Measurements from ENCODE around the gene PMM2.
"Not testable (repeated sequence)": the region's sequence is repeated elsewhere in the genome, so short reads cannot be mapped to it uniquely, and the experiment has no call there.

PMM2 gene

DNA sequence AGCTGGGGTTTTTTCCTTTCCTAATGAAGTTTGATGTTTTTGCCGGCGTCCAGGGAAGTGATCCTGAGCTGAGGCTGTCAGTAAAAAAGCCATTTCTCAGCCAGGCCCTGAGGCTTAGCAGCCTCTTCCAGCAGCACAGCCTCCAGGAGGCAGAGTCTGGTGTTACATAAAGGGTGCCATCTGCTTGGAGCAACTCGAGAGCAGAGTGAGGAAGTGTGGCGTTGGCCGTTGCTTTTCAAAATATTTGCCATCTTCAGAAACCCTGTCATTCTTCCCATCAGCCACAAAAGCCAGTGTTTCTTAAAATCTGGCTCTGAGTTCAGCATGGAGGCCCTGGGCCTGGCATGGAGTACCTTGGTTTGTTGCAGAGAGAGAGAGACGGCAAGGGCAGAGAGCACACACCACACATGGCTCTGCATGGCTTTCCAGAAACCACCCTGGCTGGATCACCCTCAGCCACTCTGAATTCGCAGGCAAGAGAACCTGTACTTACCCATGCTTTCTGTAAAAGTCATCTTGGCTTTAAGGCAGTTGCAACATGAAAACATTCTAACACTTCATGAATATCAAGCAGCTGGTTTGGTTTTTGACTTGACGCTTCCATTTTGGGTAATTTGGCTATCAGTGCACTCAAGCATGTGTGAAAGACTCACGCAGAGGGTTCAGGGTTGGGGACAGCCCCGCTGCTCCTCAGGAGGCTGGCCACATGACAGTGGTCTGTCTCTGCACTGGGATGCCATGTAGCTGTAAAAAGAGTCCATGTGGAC lies 21.0 kb downstream of the PMM2 start:
- DNase-seq (ENCODE audit: low read depth in 2 of 2), result no peak

DNA sequence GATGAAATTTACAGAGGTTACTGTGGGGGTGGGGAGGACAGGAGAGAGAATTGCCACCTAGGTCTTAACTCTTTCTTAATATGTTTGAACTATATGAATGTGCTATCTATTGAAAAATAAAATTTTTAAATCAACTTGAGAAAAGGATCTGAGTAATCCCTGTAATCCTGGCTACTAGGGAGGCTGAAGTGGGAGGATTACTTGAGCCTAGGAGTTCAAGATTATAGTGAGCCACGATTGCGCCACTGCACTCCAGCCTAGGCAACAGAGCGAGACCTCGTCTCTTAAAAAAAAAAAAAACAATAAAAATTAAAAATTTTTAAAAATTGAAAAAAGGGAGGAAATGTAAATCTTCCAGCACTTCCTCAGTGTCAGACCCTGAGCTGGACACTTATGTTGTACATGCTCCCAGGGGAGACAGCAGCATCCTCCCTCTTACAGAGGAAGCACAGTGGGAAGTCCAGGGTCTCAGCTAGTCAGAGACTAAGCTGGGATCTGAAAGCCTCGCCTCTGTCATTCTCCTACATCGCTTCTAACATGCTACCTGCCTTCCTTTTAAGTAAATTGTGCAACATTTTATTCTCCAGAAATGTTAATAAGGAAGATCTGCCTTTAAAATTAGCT lies 21.9 kb downstream of the PMM2 start:
- no peak for DNase-seq (ENCODE audit: low read depth in 2 of 2)

DNA sequence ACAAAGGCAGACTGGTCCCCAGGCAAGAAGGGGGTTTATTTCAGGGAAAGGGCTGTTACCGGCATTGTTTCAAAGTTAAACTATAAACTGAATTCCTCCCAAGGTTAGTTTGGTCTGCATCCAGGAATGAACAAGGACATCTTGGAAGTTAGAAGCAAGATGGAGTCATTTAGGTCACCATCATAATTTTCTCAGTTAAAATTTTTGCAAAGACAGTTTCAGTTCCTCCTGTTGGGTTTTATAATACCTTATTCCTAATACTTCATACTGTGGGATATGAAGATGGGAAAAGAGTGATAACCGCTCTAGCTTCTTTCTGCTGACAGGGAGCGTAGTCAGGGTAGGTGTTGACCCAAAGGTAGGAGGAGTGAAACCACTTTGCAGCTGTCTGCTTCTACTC lies 24.8 kb downstream of the PMM2 start:
- no peak for DNase-seq (ENCODE audit: low read depth in 2 of 2)

DNA sequence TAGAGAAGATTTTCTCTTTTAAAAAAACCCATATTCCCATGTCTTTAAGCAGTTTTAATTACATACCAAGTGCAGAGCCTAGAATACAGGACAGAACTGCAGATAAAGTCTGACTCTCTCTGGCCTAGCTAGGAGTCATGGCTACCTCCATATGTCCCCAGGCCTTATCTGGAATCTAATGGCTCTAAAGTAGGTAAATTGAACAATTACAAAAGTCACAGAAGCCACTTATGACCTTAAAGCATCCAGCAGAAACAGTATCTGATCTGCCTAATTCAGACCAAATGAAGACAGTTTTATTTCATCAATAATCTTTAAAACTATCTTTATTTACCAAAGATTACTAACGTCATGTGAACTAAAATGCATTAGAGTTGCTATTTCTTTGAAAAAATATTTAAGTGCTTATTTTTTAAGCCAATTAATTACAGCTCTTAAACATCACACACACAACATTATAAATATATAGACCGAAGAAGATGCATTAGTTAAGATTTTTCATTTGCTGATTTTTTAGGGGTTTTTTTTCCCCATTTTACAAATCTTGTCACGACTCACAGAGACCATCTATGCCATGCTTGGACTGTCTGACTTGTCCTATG lies 28.7 kb downstream of the PMM2 start:
- DNase-seq (ENCODE audit: low read depth in 2 of 2), result no peak

DNA sequence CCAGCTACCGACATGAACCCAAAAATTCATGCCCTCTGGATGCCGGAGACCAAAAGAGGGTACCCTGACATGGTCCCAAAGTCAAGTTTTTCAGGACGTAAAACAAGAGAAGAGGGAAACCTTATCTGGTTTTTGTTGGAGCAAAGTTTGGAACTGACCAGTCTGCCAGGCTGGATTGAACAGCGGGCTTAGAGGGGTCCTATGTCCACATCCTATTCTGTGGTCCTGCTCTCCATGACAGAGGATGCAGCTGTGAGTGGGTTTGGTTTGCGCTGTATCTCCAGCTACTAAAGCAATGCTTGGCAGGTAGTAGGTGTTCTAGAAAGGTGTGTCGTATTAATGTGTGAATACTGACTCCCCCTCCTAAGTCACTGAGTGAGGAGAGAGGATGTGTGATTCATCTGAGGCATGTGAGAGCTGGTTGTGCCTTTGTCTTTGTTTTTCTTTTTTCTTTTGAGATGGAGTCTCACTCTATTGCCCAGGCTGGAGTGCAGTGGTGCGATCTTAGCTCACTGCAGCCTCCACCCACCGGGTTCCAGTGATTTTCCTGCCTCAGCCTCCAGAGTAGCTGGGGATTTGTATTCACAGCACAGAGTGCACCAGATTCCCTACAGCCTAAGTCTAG lies 31.0 kb downstream of the PMM2 start:
- no peak for DNase-seq (ENCODE audit: low read depth in 2 of 2)

- no peak for DNase-seq (ENCODE audit: low read depth in 2 of 2)
Measured at GRCh38 chr16:8831450-8831849, 33.8 kb downstream of the PMM2 start.

DNA sequence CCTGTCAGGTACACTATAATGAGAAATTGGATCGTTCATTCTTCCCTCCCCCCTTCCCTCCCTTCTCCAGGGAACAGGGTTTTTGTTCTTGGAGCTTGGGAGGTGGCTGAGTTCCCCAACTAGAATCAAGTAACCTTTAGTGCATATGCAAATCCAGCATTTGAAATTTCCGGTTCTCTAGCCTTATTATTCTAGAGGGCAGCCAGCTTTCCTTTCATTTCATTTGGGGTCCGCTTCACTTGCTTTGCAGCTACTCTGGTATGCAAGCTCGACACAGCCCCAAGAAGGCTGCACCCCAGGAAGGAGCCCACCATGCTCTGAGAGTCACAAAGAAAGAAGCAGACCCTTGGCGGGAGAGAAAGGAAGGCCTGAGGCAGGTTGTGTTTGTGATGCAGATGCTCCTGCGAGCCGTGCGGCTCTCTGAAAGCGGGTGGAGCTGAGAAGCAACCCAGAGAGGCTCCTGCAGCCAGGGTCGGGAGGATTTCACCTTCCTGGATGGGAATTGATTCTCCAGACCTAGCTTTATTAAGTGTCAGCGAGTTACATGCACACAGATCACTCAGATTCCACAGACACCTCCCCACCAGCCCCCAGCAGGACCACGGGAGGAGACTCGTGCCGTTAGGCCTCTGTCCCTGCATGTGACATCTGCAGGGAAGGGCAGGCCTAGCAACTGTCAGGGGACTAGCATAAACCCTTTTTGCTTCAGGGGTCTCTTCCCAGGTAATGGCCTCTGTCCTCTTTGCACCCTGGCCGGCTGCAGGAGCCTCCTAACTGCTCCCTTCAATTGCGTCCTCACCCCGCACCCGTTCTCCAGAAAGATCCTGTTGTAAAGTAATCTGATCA lies 34.5 kb downstream of the PMM2 start:
- no peak for DNase-seq (ENCODE audit: low read depth in 2 of 2)

GRCh38 chr16:8832717-8833105 lies 35.1 kb downstream of the PMM2 start:
- no peak for DNase-seq (ENCODE audit: low read depth in 2 of 2)

DNA sequence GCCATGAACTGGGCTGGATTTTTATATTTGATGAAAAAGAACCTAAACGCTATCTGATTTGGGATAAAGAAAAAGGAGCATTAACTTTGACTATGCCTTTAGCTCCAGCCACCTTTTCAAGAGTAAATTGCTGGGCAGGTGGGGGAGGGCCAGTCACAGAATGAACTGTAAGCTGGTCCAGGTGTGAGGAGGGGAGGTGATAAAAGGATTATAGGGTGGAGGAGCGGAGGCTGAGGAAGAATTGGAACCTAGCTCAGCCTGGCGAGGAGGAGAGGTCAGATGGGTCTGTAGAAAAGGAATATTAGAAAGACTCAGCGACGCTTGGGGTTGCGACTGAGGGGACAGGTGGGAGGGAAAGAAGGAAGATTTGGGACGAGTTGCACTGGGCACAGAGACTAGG lies 39.2 kb downstream of the PMM2 start:
- not testable (repeated sequence) for DNase-seq (ENCODE audit: low read depth in 2 of 2)

DNA sequence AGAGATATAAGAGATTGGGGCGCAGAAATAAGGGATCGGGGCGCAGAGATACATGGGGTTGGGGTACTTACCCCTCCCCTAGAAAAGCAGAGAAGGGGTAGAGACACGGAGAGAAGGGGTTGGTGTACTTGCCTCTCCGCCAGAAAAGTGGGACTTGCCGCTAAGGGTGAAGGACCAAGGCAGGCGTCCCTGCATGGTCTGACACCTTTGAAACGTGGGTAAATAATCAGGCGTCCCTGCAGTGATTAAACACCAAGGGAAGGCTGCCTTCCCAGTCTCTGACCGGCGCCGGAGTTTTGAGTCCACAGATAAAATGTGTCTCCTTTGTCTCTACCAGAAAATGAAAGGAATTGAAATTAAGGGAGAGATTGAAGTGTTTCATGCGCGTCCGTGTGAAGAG lies 40.0 kb downstream of the PMM2 start:
- DNase-seq (ENCODE audit: low read depth in 2 of 2), result not testable (repeated sequence)

- not testable (repeated sequence) for DNase-seq (ENCODE audit: low read depth in 2 of 2)
Measured at GRCh38 chr16:8842016-8842415, 44.4 kb downstream of the PMM2 start.

GRCh38 chr16:8843296-8843695 lies 45.7 kb downstream of the PMM2 start:
- not testable (repeated sequence) for DNase-seq (ENCODE audit: low read depth in 2 of 2)

DNA sequence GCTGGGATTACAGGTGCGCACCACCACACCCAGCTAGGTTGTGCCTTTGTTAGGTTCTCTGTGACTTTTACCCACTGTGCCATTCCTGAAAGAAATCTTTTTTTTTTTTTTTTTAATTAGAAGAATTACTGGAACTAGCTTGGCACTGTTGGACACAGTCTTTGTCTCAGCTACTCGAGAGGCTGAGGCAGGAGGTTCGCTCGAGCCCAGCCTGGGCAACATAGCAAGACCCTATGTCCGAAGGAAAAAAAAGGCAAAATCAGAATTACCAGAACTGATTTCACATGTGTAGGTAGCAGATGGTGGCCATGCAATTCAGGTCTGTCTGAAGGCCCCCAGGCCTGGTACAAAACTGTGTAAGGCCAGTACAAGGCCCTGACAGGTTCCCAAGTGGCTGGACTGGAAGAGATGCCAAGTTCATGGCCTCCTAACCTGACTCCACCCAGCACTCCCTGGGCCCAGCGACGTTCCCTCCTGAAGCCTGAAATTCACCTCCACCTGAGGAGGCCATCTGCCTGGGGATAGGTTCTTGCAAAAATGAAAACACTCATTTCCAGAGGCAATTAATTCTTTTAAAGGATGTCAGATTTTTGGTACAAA lies 48.2 kb downstream of the PMM2 start:
- no peak for DNase-seq (ENCODE audit: low read depth in 2 of 2)

GRCh38 chr16:8846401-8846932 lies 48.8 kb downstream of the PMM2 start:
- DNase-seq (ENCODE audit: low read depth in 2 of 2), result no peak

GRCh38 chr16:8847145-8847544 lies 49.5 kb downstream of the PMM2 start:
- no peak for DNase-seq (ENCODE audit: low read depth in 2 of 2)

DNA sequence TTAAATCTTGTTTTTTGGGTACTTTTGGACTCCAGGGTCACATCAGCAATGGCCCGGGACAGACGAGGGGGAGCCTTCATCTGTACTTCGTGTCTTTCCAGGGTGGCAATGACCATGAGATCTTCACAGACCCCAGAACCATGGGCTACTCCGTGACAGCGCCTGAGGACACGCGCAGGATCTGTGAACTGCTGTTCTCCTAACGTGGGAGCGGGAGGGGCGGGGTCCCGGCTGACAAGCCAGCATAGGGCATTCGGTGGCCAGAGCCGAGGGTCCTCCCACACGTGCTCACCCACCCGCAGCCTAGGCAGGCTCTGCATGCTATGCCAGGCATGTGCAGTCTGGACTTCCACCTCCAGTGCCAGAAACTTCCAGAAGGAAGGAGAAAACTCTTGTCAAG lies 50.0 kb downstream of the PMM2 start:
- no peak for DNase-seq (ENCODE audit: low read depth in 2 of 2)

DNA sequence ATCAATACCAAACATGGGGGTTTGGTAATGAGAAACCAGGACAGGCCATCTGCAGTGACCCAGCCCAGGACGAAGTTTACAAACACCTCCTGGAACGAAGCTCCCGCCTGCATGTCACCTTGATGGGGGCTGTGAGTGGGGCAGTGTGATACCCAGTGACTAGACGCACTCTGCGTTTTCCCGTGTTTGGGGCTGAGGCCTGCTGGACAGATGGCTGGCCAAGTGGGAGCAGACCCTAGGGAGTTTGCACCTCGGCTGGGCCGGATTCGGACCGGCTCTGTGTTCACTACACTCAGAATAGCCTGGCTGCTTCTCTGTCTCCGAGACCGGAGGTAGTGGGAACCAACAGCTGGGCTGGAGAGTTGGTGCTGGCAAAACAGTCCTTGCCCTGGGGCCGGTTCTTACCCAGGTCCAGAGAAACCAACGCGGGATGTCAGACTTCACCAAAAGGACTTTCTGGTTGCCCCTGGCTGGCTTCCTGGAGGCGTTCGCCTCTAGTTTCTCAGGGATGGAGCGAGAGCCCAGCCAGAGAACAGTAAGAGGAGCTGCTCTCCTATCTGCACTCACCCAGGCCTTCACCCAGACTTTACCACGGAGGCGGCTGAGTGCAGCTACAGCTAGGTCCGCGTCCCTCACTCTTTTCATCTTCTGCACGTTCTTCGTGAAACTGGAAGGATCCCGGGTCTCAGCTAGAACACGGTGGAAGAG lies 50.7 kb downstream of the PMM2 start:
- no peak for DNase-seq (ENCODE audit: low read depth in 2 of 2)

DNA sequence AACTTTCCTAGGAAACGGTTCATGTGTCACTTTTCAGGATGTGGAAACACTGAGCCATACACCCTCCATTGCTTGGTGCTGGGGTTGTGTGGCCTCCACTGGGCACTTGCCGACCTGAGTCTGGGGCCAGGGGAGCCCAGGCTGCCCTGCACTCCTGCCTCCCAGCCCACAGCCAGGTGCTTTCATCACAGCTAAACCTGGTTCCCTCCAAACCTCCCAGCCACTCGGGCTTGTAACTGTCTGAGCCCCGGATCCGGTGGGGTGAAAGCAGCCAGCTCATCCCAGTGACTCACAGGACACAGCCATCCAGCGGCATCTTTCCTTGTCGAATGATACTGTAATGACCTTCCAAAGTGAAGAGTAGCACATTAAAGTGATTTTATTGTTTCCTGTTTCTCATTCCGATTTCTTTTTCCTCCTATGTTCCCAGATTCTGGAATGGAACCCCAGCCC lies 51.3 kb downstream of the PMM2 start:
- DNase-seq (ENCODE audit: low read depth in 2 of 2), result no peak

- no peak for DNase-seq (ENCODE audit: low read depth in 2 of 2)
Measured at GRCh38 chr16:8849411-8850011, 51.9 kb downstream of the PMM2 start.

DNA sequence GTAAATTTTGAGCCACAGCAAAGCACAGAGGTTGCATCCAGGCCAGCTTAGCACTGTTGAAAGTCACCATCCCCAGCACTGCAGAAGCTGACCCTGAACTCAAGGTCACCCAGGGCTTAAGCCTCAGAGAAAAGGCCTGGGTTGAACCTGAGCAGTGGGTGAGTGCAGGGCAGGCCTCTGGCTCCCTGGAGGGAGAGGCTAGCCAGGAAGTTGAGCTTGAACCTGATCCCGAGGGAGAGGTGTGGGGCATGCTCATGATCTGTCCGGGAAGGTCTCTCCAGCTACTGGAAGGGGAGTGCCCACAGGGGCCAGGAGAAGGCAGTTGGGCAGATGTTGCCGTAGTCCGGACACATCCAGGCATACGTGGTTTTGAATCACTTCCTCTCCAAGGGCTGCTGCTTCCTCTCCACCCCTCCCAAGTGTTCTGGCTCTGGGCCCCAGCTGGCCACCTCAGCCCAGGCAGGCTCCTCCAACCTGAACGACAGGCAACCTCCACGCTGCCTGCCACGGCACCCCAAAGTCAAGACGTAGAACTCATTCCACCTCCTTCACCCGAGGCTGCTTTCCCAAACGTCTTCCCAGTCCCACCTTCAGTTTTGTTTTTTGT lies 52.7 kb downstream of the PMM2 start:
- DNase-seq (ENCODE audit: low read depth in 2 of 2), result no peak
